ENCODE measurements around the gene MYRIP. TPM values are rescaled to one million over a fixed set of nuclear protein-coding genes. Genes with fewer than 3 reads are reported as not detected.
A peak's percentile ranks its signal among the peaks of the same experiment; 100 is the strongest.

MYRIP gene
- polyA plus RNA-seq, 1 of the 3 experiments (the other 2 are of a cell fraction): 1.2 TPM

- Histone ChIP-seq H3K4me3 (ENCODE audit: low read depth in 2 of 2, low read length in 1 of 2) (no peak overlapping the region), H3K4me1 (ENCODE audit: control insufficient read depth in 1 of 2, insufficient read depth in 2 of 2, low read depth in 1 of 2, low read length in 1 of 2) (peaks cover 0 to 22% of the 10 kb centered on the region in 2 experiments; a peak in 2 of 4 replicates), H3F3A (replicated peaks; ENCODE audit: insufficient read depth) (peaks cover 27% of the 10 kb centered on the region), H4K20me1 (ENCODE audit: insufficient read depth) (no peaks in the 10 kb centered on the region), H3K27ac (ENCODE audit: low read depth in 2 of 2, low read length in 1 of 2) (peak overlapping the region; percentile 62), H3K27me3 (ENCODE audit: insufficient read depth) (no peaks in the 10 kb centered on the region), H3K79me2 (ENCODE audit: insufficient read depth) (no peaks in the 10 kb centered on the region), H2AFZ (ENCODE audit: low read depth) (no peak overlapping the region; the same call in 1 of the 2 replicates), H3K9me3 (no peaks in the 10 kb centered on the region), H3K9me2 (no peaks in the 10 kb centered on the region), H3K4me2 (peak overlapping the region; percentile 18; the same call in 1 of the 2 replicates), H3K36me3 (replicated peaks in 1 of 2; ENCODE audit: control insufficient read depth in 1 of 2, insufficient read depth in 2 of 2, low read length in 1 of 2) (no peaks in the 10 kb centered on the region), H3K9ac (no peak overlapping the region)
- no peak for DNase-seq
- CTCF ChIA-PET: interaction anchor here (1.0 kb wide), 1 partner anchor 27 kb away, joined by 3 read pairs; no protein-coding TSS in a partner anchor
- POLR2A ChIA-PET: no interaction called here
- WGBS (ENCODE audit: low lambda C conversion rate): 17% methylated on average over 1 of the region's 1 CpG
- TF ChIP-seq NFIC (IDR thresholded peaks at IDR 0.05; ENCODE audit: borderline replicate concordance) (peak; percentile 23; the same call in 1 of the 2 replicates), TEAD4 (IDR thresholded peaks at IDR 0.05; ENCODE audit: borderline replicate concordance, insufficient read depth) (no peak), MEF2A (IDR thresholded peaks at IDR 0.05; ENCODE audit: borderline replicate concordance, low read depth) (no peak), RAD21 (IDR thresholded peaks at IDR 0.05; ENCODE audit: low read length) (no peak), NRF1 (IDR thresholded peaks at IDR 0.05; ENCODE audit: low read depth, low read length) (no peak), GATA2 (CRISPR knock-in tag; IDR thresholded peaks at IDR 0.05) (no peak), SIN3A (IDR thresholded peaks at IDR 0.05; ENCODE audit: borderline replicate concordance, low read depth, low read length) (no peak), POLR2AphosphoS5 (IDR thresholded peaks at IDR 0.05; ENCODE audit: low read depth, low read length) (no peak; the same call in 1 of the 2 replicates), USF1 (IDR thresholded peaks at IDR 0.05; ENCODE audit: borderline replicate concordance, low read depth) (no peak), FOSL2 (IDR thresholded peaks at IDR 0.05; ENCODE audit: borderline replicate concordance, low read depth) (peak; percentile 12; the same call in 1 of the 2 replicates), RCOR1 (IDR thresholded peaks at IDR 0.05; ENCODE audit: low read length) (no peak), JUND (IDR thresholded peaks at IDR 0.05) (peak; percentile 22), MXI1 (IDR thresholded peaks at IDR 0.05; ENCODE audit: low read depth, low read length) (no peak), PBX3 (IDR thresholded peaks at IDR 0.05) (peak; percentile 79), MAX (IDR thresholded peaks at IDR 0.05; ENCODE audit: low read depth) (no peak), EP300 (IDR thresholded peaks at IDR 0.05; ENCODE audit: borderline replicate concordance in 1 of 2, low read depth in 1 of 2, low read length in 1 of 2) (0 out of 4 replicates have a peak, but pooled peaks of 1 of the 2 experiments have one; percentile 48), CHD2 (IDR thresholded peaks at IDR 0.05; ENCODE audit: low read length, partially characterized antibody) (no peak), GABPA (IDR thresholded peaks at IDR 0.05; ENCODE audit: low read depth) (no peak), USF2 (IDR thresholded peaks at IDR 0.05; ENCODE audit: borderline replicate concordance, low read depth, low read length) (no peak), ELF1 (IDR thresholded peaks at IDR 0.05) (no peak), REST (IDR thresholded peaks at IDR 0.05; ENCODE audit: low read depth, low read length) (no peak), IRF3 (IDR thresholded peaks at IDR 0.05; ENCODE audit: low read depth, low read length) (no peak), SMC3 (IDR thresholded peaks at IDR 0.05; ENCODE audit: low read depth, low read length) (no peak), EZH2phosphoT487 (IDR thresholded peaks at IDR 0.05; ENCODE audit: borderline replicate concordance, low read depth) (no peak), RXRA (IDR thresholded peaks at IDR 0.05; ENCODE audit: borderline replicate concordance, low read depth) (no peak), TAF1 (IDR thresholded peaks at IDR 0.05; ENCODE audit: borderline replicate concordance, low read depth, low read length) (no peak)
Measured at GRCh38 chr3:39917065-39917773, 107.8 kb downstream of the MYRIP start.

All from SK-N-SH (cell line).